Erythroblast (primary cell): ENCODE measurements around the gene VAMP4.

Source experiments
- GATA1 ChIP-seq: IDR thresholded peaks from 2 replicates; pipeline ENCODE4 v1.6.1; 2011; ENCODE audit warnings: low read depth, mild to moderate bottlenecking, control low read depth, low read length, moderate library complexity
- POLR2A ChIP-seq: IDR thresholded peaks from 2 replicates; pipeline ENCODE4 v1.6.1; 2011; ENCODE audit warnings: mild to moderate bottlenecking, low read length

GRCh38 chr1:171788696-171789095, 46.8 kb upstream of the VAMP4 start:
- TF ChIP-seq POLR2A: no peak
- TF ChIP-seq GATA1: no peak
